RPMI7951 (cell line): ENCODE results near the gene CDK17. TPM values are rescaled to one million over a fixed set of nuclear protein-coding genes. Genes with fewer than 3 reads are reported as not detected.
A peak's percentile ranks its signal among the peaks of the same experiment; 100 is the strongest.
"Not testable (repeated sequence)": the region's sequence is repeated elsewhere in the genome, so short reads cannot be mapped to it uniquely, and the experiment has no call there.

Experiments
- DNase-seq: peaks from one replicate; pipeline ENCODE4 v3.0.0-alpha.2; 2012; ENCODE audit warnings: low read depth
- total RNA-seq: library from RNA; depleted of rRNA; stranded (reverse); fragments of >200 nt; shearing (Covaris generic); gene quantifications from 2 replicates; pipeline ENCODE4 v1.2.3, GENCODE V29; 2014; rRNA removed

Gene CDK17
- total RNA-seq: 26.0 and 26.2 TPM in 2 replicates

- DNase-seq: peak; percentile 77
Measured at GRCh38 chr12:96399919-96400630, at the start of gene CDK17. Gene CDK17 (minus strand): TSS chr12:96400439. CDS start chr12:96334836, 65,603 bp downstream.

DNA sequence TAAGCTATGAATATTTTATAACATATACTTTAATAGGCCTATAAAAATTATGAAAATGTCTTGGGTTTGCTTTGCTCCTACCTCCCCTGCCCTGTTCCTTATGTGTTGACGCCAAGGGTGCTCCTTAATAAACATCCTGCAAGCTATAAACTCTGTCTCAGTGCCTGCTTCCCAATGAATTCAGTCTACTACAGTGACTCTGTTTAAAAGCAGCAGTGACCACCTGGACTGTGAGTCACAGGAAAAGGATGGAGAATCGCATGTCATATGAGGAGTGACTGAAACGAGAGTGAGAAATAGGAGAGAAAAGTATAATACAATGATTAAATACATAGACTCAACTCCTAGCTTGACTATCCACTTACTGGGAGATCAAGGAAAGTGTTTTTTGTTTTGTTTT, 48.1 kb upstream of the CDK17 start:
- DNase-seq: peak; percentile 74

DNA sequence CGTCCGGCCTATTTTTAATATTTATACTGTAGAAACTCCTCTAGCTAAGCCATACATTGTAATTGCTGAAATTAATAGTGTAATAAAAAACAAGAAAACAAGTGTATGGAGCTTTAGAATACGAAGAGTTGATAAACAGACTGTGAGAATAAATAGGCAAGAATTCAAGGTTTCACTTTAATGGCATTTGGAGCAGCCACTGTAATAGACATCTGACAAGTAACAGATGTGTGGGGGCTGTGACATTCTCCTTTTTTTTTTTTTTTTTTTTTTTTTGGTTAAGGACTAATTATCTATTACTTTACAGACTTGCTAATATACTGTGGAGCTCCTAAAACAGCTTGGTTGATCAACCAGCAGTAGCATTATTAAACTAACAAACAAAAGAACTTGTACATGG, 47.0 kb upstream of the CDK17 start:
- DNase-seq: no peak

GRCh38 chr12:96445691-96446583, 45.7 kb upstream of the CDK17 start:
- peak; percentile 89 for DNase-seq

DNA sequence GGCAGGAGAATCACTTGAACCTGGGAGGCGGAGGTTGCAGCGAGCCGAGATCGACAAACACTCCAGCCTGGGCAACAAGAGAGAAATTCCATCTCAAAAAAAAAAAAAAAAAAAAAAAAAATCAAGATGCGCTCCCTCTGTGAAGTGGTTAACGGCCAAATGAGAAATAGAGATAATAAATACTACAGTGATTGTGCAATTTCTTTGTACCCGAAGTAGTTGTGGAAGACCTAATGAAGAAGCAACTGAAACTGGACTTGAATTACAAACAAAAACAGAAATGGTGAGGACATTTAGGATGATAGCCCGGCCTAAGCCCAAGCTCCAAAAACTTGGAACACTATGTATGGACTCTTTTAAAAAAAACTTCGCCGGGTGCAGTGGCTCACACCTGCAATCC, 44.2 kb upstream of the CDK17 start:
- DNase-seq: no peak

DNA sequence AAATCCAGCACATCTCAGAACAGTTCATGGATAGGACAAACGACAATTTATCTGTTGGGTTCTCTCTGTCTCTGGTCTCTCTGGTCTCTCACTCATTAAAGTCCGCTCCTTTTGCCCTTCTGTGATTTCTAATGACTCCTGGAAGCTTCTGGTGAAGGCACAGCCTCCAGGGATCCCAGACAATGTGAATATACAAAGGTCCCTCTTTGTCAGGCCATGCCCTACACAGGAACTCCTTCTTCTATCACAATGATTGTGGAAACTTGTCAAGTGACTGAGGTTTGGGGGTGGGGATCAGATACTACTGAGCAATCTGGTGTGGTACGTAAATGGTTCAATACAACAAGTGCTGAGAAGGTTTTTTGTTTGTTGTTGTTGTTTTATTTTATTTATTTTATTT, 42.7 kb upstream of the CDK17 start:
- no peak for DNase-seq

DNA sequence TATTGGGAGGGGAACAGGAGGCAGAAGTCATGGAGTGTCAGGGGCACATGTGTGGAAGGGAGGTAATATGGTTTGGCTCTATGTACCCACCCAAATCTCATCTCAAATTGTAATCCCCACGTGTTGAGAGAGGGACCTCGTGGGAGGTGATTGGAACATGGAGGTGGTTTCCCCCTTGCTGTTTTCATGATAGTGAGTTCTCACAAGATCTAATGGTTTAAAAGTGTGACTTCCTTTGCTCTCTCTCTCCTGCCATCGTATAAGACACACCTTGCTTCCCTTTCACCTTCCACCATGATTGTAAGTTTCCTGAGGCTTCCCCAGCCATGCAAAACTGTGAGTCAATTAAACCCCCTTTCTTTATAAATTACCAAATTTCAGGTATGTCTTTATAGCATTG, 41.6 kb upstream of the CDK17 start:
- no peak for DNase-seq

DNA sequence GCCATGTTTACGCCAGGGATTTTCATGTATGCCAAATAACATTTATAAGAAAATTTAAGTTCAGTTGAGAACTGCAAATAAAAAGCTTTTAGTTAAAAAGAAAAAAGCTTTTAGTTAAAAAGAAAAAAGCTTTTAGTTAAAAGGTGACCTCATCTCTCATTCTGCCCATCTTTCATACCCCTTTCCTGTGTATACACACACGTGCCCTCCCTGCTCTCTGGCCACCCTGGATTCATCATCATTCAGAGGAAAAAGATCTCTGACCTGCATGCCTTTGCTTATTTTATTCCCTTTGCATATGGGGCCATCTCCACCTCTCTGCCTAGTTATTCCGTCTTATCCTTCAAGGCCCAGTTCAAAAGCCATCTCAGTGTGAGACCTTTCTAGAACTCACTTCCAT, 38.1 kb upstream of the CDK17 start:
- no peak for DNase-seq

- DNase-seq: no peak
Measured at GRCh38 chr12:96437171-96437445, 36.9 kb upstream of the CDK17 start.

DNA sequence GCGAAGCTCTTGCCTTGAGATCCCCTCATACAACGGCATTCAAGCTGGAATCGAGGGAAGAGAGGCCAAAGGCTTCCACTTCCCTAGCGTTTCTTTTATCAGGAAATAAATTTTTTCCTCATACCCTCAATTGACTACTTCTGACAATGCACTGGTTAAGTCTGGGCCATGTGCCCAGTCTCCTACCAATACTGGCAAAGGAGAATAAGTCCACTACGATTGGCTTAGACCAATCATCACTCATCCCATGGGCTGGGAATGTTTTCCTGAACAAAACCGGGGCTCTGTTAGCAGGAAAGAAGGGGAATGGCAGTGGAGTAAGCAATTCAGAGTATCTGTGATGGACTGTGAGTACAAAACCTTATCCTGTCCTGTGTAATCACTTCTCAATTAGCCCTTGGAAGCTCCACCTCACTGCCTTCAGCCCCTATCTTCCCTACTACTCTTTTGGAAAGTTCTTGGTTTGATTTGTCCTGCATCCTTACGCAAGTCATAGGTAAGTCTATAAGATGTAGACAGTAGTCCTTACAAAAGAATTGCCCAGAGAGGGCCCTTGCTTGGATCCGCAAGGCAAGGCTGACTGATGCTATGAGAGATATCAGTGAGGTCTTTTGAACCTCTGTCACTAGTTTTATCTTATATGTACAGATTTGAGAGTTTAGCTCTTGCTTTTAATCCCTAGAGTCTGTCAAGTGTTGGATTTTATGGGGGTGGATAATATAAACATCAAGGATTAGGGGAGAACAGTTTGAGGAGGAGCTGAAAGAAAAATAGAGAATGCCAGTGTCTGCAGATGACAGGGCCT, 36.3 kb upstream of the CDK17 start:
- DNase-seq: no peak

GRCh38 chr12:96434107-96434506, 33.9 kb upstream of the CDK17 start:
- peak; percentile 95 for DNase-seq

GRCh38 chr12:96432496-96433321, 32.5 kb upstream of the CDK17 start:
- DNase-seq: not testable (repeated sequence)

DNA sequence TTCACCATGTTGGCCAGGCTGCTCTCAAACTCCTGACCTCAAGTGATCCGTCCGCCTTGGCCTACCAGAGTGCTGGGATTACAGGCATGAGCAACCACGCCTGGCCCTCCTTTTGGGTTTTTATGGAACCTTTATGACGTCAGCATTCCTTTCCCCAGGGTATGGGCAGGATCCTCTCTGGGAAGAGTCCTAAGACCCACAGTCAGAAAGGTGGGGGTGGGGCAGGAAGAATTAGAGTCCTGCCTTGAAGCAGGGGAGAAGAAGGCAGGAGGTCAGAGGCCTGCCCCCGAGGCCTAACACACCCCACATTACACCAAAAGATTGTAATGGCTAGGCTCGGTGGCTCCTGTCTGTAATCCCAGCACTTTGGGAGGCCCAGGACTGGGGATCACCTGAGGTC, 30.8 kb upstream of the CDK17 start:
- no peak for DNase-seq

DNA sequence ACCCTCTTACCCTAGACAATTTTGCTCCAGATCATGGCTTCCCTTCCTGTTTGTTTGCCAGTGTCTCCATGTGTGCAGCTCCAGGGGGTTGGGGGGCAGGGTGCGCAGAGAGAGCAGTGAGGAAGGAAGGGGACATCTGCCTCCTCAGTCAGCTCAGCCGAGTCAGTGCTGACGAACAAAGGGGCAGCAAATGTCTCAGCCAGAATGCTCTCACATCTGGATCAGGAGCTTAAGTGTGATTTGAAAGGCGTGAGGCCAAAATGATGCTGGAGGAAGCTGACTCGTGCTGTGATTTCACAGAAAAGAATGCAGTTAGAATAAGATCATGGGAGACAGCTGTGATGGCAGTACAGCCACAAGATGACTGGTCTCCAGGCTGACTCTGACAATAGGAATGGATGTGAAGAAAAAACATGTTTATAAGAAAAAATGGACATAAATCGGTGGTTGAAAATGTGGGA, 27.1 kb upstream of the CDK17 start:
- DNase-seq: peak; percentile 99

GRCh38 chr12:96425951-96426350, 25.7 kb upstream of the CDK17 start:
- peak; percentile 57 for DNase-seq

DNA sequence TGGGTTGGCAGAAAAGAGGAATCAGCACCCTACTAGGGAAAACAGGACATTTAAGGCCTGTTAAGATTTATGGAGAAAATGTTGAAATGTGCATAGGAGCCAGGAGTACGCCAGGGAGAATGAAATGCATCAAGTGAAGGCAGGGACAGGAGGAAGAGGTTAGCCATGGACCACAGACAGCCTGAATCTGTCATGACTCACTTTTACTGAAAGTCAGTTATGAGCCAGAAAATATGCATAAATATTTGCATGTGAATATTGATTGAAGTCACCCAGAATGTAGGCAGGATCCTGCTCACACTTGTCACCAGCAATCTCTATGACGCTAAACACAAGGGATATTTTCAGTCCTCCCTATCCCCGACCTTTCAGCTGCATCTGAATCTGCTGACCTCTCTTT, 25.1 kb upstream of the CDK17 start:
- DNase-seq: peak; percentile 76

- no peak for DNase-seq
Measured at GRCh38 chr12:96424601-96425000, 24.4 kb upstream of the CDK17 start.

DNA sequence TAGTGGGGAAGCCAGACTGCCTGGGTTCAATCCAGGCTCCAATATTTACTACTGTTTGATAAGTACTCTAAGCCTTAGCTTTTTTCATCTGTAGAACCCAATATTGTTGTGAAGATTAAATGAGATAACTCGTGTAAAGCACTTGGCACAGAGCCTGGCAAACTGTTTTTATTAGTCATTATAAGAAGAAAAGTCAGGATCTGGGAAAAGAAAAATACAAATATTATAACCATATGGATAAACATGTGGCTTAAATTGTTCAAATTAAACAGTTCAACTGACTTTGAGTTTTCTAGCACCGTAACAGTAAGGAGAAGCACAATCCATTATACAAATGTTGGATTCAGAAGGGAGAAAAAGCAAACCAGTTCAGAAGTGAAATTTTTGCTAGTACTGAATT, 22.0 kb upstream of the CDK17 start:
- DNase-seq: peak; percentile 51

GRCh38 chr12:96421014-96421413, 20.8 kb upstream of the CDK17 start:
- DNase-seq: no peak

DNA sequence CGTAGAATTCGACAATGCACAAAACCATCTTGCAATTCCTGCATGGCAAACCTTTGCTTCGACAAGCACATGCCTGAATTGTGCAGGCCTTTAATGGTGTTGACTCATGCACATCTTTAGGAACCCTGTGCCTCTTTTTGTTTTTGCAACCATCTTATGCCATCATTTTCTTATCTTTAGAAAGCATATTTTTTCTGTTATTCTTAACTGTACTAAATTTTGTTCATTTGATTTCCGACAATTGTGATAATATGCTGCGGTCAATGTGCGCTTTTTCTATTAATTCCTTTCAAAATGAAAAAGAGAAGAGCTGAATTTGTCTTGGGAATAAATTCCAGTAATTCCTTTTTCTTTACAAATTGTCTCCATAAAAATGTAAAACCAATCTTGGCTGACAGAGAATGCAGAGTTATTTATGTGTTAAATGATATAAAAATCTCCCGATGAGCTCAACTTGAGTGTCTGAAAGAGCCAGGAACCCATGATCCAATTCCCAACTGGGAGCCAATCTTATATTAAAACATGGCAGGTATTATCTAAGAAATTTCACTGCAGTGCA, 20.1 kb upstream of the CDK17 start:
- DNase-seq: no peak
